Measurements from ENCODE around the gene ALG12. TPM values are rescaled to one million over a fixed set of nuclear protein-coding genes. Genes with fewer than 3 reads are reported as not detected.
A peak's percentile ranks its signal among the peaks of the same experiment; 100 is the strongest.

The ALG12 gene
- total RNA-seq, 4 donors from 2014 or later, result 12.8 to 16.6 (median 13.0) TPM

GRCh38 chr22:49951000-49951677 is 32.9 kb upstream of the ALG12 start:
- 31 to 34% methylated on average over 12 to 13 of the region's 28 CpGs for WGBS, 2 donors
- peak overlapping the region; percentile 87 to 94 (median 91) for H3K27ac ChIP-seq
- DNase-seq, result no peak
- no peaks in the 10 kb centered on the region for H3K36me3 ChIP-seq
- H3K9me3 ChIP-seq, result no peaks in the 10 kb centered on the region
- TF ChIP-seq CTCF (IDR thresholded peaks at IDR 0.05) (no peak), POLR2A (IDR thresholded peaks at IDR 0.05) (no peak)
- peaks cover 65 to 100% (median 75%) of the 10 kb centered on the region in 3 donors for H3K4me1 ChIP-seq
- H3K27me3 ChIP-seq, result no peaks in the 10 kb centered on the region
- intact Hi-C loops (cut with DNase I), result no loop called here
- no peak overlapping the region for H3K4me3 ChIP-seq

- Histone ChIP-seq H3K4me1 (peaks cover 65 to 100% (median 75%) of the 10 kb centered on the region in 3 donors), H3K36me3 (no peaks in the 10 kb centered on the region), H3K4me3 (no peak overlapping the region), H3K27me3 (no peaks in the 10 kb centered on the region), H3K9me3 (no peaks in the 10 kb centered on the region), H3K27ac (peak overlapping the region; percentile 87 to 94 (median 91))
- intact Hi-C loops (cut with DNase I), result no loop called here
- no peak for DNase-seq
- no peak for TF ChIP-seq POLR2A (IDR thresholded peaks at IDR 0.05)
- TF ChIP-seq CTCF (IDR thresholded peaks at IDR 0.05), result no peak
- WGBS, 2 donors, result 40% methylated on average over 2 of the region's 18 CpGs; no CpG with 5 or more reads in 1 of the 2 donors
Observed at GRCh38 chr22:49950396-49950994, 32.3 kb upstream of the ALG12 start.

- no CpG with 5 or more reads among the region's 11 CpGs for WGBS, 2 donors
- no peak for TF ChIP-seq POLR2A (IDR thresholded peaks at IDR 0.05)
- no peak for TF ChIP-seq CTCF (IDR thresholded peaks at IDR 0.05)
- H3K27ac ChIP-seq, result peak overlapping the region; percentile 89 to 94 (median 92)
- H3K36me3 ChIP-seq, result no peaks in the 10 kb centered on the region
- H3K9me3 ChIP-seq, result no peaks in the 10 kb centered on the region
- intact Hi-C loops (cut with DNase I), result no loop called here
- no peaks in the 10 kb centered on the region for H3K27me3 ChIP-seq
- no peak overlapping the region for H3K4me3 ChIP-seq
- H3K4me1 ChIP-seq, result peaks cover 65 to 94% (median 70%) of the 10 kb centered on the region in 3 donors
- no peak for DNase-seq
Observed at GRCh38 chr22:49949914-49950292, 31.7 kb upstream of the ALG12 start.

- Histone ChIP-seq H3K4me1 (peaks cover 62 to 87% (median 64%) of the 10 kb centered on the region in 3 donors), H3K27me3 (no peaks in the 10 kb centered on the region), H3K4me3 (peak overlapping the region; percentile 28 to 55 (median 42)), H3K27ac (peak overlapping the region; percentile 89 to 94 (median 92)), H3K9me3 (no peaks in the 10 kb centered on the region), H3K36me3 (no peaks in the 10 kb centered on the region)
- 67% methylated on average over 3 to 7 of the region's 42 CpGs for WGBS, 2 donors
- TF ChIP-seq CTCF (IDR thresholded peaks at IDR 0.05), result no peak
- peak in 3 of 4 donors; percentile 6 to 51 (median 32) for TF ChIP-seq POLR2A (IDR thresholded peaks at IDR 0.05)
- intact Hi-C loops (cut with DNase I), result no loop called here
- no peak for DNase-seq
Observed at GRCh38 chr22:49948958-49949913, 31.0 kb upstream of the ALG12 start.

Measured in esophagus squamous epithelium (tissue), 5 donors.